HepG2 (cell line): ENCODE results near the gene TUBB. TPM values are rescaled to one million over a fixed set of nuclear protein-coding genes. Genes with fewer than 3 reads are reported as not detected.

Experiments used
- ATAC-seq: fragments of 200-7000 bp; cut with Tn5 transposase; 3 replicates; pipeline ENCODE4 v1.9.1; 2020; ENCODE audit warnings: mild to moderate bottlenecking, moderate library complexity
- BruUV-seq: library from RNA; stranded (reverse); fragments of 400-500 nt; replicated peaks from 2 replicates; lab custom pipeline; 2021; lab: Mats Ljungman, UMichigan
- CTCF ChIA-PET: fragments of 300-600 bp; formaldehyde crosslinking; extraction: SDS; loops from one replicate; lab custom pipeline; 2021; ENCODE audit warnings: low total read pairs, inconsistent platforms, low intra/inter-chr PET ratio; lab: Yijun Ruan, JAX
- POLR2A ChIA-PET: fragments of 350-600 bp; sonication (Branson Sonifier 250); formaldehyde crosslinking; loops from one replicate; lab custom pipeline; 2020; ENCODE audit warnings: antibody characterized with exemption, inconsistent platforms; lab: Yijun Ruan, JAX
- DNase-seq: peaks from one replicate; pipeline ENCODE4 v3.0.0-alpha.2; 2015; ENCODE audit warnings: low spot score
- FAIRE-seq: peaks from 3 replicates; lab custom pipeline; 2011; peaks lifted over from hg19 to GRCh38; lab: Jason Lieb, UNC
- H2AFZ ChIP-seq: one replicate; pipeline ENCODE4 v1.6.1; 2011; ENCODE audit warnings: low read length, inconsistent platforms
- H3K27ac ChIP-seq: fragments of 300-600 bp; 3 replicates; pipeline ENCODE4 v1.8.0; 2011; ENCODE audit warnings: mixed run types, mild to moderate bottlenecking, mixed read lengths, low read length, inconsistent platforms; ENCODE audit not compliant: insufficient read depth; ENCODE audit errors: extremely low read length
- H3K27me3 ChIP-seq, 2 experiments: fragments of 200-600 bp in 1 of 2; 2 replicates in 1 of 2; 3 replicates in 1 of 2; pipeline versions ENCODE4 v1.6.0 to v1.8.0; 2011; ENCODE audit warnings: low read length in 2 of 2, mild to moderate bottlenecking in 2 of 2, moderate library complexity in 2 of 2, inconsistent platforms in 1 of 2; ENCODE audit not compliant: insufficient read depth in 2 of 2, control insufficient read depth in 1 of 2
- H3K36me3 ChIP-seq, 2 experiments: fragments of 200-600 bp in 1 of 2; replicated peaks in 1 of 2; 2 replicates in 1 of 2; 3 replicates in 1 of 2; pipeline versions ENCODE4 v1.5.1 to v1.8.0; 2011; ENCODE audit warnings: low read length in 2 of 2, inconsistent platforms in 1 of 2; ENCODE audit not compliant: insufficient read depth in 2 of 2, control insufficient read depth in 1 of 2
- H3K4me1 ChIP-seq: 2 replicates; pipeline ENCODE4 v1.5.1; 2012; ENCODE audit warnings: low read length, inconsistent platforms; ENCODE audit not compliant: insufficient read depth
- H3K4me2 ChIP-seq: 2 replicates; pipeline ENCODE4 v1.6.0; 2011; ENCODE audit warnings: low read depth, low read length, inconsistent platforms
- H3K4me3 ChIP-seq, 3 experiments: fragments of 200-600 bp in 1 of 3; sonication (generic), shearing (Covaris generic) in 1 of 3; replicated peaks in 1 of 3; 2 replicates each; pipeline ENCODE4 v1.5.1; 2011 to 2016; ENCODE audit warnings: low read length in 3 of 3, inconsistent platforms in 2 of 3, low read depth in 2 of 3, mild to moderate bottlenecking in 2 of 3, control low read depth in 1 of 3, mixed read lengths in 1 of 3; ENCODE audit not compliant: insufficient read depth in 1 of 3
- H3K79me2 ChIP-seq: one replicate; pipeline ENCODE4 v1.6.1; 2011; ENCODE audit warnings: low read length, inconsistent platforms; ENCODE audit not compliant: insufficient read depth
- H3K9ac ChIP-seq: 2 replicates; pipeline ENCODE4 v1.6.0; 2011; ENCODE audit warnings: mild to moderate bottlenecking, low read depth, low read length, inconsistent platforms; ENCODE audit not compliant: insufficient read depth
- H3K9me3 ChIP-seq: 2 replicates; pipeline ENCODE4 v1.5.1; 2012; ENCODE audit warnings: mild to moderate bottlenecking, low read length
- H4K20me1 ChIP-seq: 2 replicates; pipeline ENCODE4 v1.6.0; 2011; ENCODE audit warnings: inconsistent platforms, mild to moderate bottlenecking, low read length, moderate library complexity; ENCODE audit not compliant: insufficient read depth
- ARNTL ChIP-seq: sonication (generic); formaldehyde crosslinking; IDR thresholded peaks from 2 replicates; pipeline ENCODE4 v1.4.0; 2020; ENCODE audit warnings: mild to moderate bottlenecking, missing genetic modification reagents
- CREB1 ChIP-seq, 2 experiments: fragments of 450-650 bp in 1 of 2; IDR thresholded peaks; 2 replicates each; pipeline ENCODE4 v1.6.1; 2016 to 2017; ENCODE audit warnings: control low read depth in 1 of 2, mild to moderate bottlenecking in 1 of 2, missing compliant biosample characterization in 1 of 2, missing genetic modification characterization in 1 of 2
- ERF ChIP-seq: IDR thresholded peaks from 2 replicates; pipeline ENCODE4 v1.6.1; 2018; ENCODE audit warnings: missing biosample characterization, missing genetic modification reagents
- HMG20A ChIP-seq: IDR thresholded peaks from 2 replicates; pipeline ENCODE4 v1.6.1; 2016; ENCODE audit warnings: borderline replicate concordance
- HNRNPLL ChIP-seq: fragments of 200-400 bp; formaldehyde crosslinking; IDR thresholded peaks from 2 replicates; pipeline ENCODE4 v1.6.1; 2017; ENCODE audit warnings: mild to moderate bottlenecking, low read depth, low read length; ENCODE audit not compliant: poor library complexity, severe bottlenecking
- TFE3 ChIP-seq: IDR thresholded peaks from 2 replicates; pipeline ENCODE4 v1.6.1; 2016
- ZFP36 ChIP-seq: fragments of 150-350 bp; IDR thresholded peaks from 2 replicates; pipeline ENCODE4 v1.6.1; 2018; ENCODE audit warnings: borderline replicate concordance, low read length, low read depth; ENCODE audit not compliant: partially characterized antibody
- ZNF230 ChIP-seq: sonication (generic); formaldehyde crosslinking; IDR thresholded peaks from 2 replicates; pipeline ENCODE4 v1.4.0; 2020; ENCODE audit warnings: mild to moderate bottlenecking, missing genetic modification reagents
- ZNF792 ChIP-seq: IDR thresholded peaks from 2 replicates; pipeline ENCODE4 v1.6.1; 2016
- WGBS: methylation state at CpG from one replicate; pipeline ENCODE4 v1.1.6; 2017; ENCODE audit warnings: low lambda C conversion rate; 5-methylcytosine and 5-hydroxymethylcytosine counted together
- in situ Hi-C: cut with HindIII; loops from 2 replicates; pipeline ENCODE4 v1.10.0; 2017; ENCODE audit warnings: low pct_unique_long_range_greater_than_20kb; ENCODE audit not compliant: extremely low pct_ligation_motif_present
- intact Hi-C: fragments of 100-400 bp; cut with micrococcal nuclease; formaldehyde crosslinking; loops from one replicate; pipeline ENCODE4 v1.10.0; 2022; ENCODE audit not compliant: unreplicated experiment
- polyA plus RNA-seq, 8 experiments: library from polyadenylated mRNA; depleted of rRNA in 3 of 8; stranded (reverse) in 7 of 8; unstranded in 1 of 8; fragments of >200 nt; fragmentation: Illumina TruSeq in 4 of 8; extraction: Trizol in 4 of 8; gene quantifications; 2 replicates each; pipeline versions ENCODE4 v1.2.1 to v1.2.3, GENCODE V29; 2011 to 2016; ENCODE audit warnings: low read depth in 4 of 8, missing spikeins in 1 of 8, mixed read lengths in 1 of 8; ENCODE audit not compliant: insufficient read depth in 1 of 8
- total RNA-seq, 5 experiments: library from RNA; depleted of rRNA; stranded (reverse); fragments of >200 nt; fragmentation: Illumina TruSeq; extraction: Trizol; gene quantifications; 2 replicates each; pipeline ENCODE4 v1.2.3, GENCODE V29; 2016; ENCODE audit warnings: low read depth in 1 of 5

The TUBB gene
- total and polyA plus RNA-seq, 2 of the 13 experiments (the other 11 are each of a cell fraction or from before 2014, with no cell fraction given): 911 to 1,163 TPM

GRCh38 chr6:30727920-30728553, 7.9 kb downstream of the TUBB start:
- intact Hi-C loops: no loop called here
- no peak for DNase-seq
- no peaks in the 10 kb centered on the region for H3K27me3 ChIP-seq
- TF ChIP-seq HNRNPLL: no peak
- no peak for TF ChIP-seq CREB1 (IDR thresholded peaks at IDR 0.05)
- no peak for TF ChIP-seq CREB1 (CRISPR knock-in tag; IDR thresholded peaks at IDR 0.05)
- TF ChIP-seq ZNF230 (CRISPR knock-in tag): no peak
- TF ChIP-seq TFE3 (CRISPR knock-in tag): no peak
- no peak for TF ChIP-seq ERF (CRISPR knock-in tag)
- no peak for TF ChIP-seq ARNTL (CRISPR knock-in tag)
- TF ChIP-seq ZFP36: no peak
- no peak for TF ChIP-seq HMG20A (CRISPR knock-in tag)
- TF ChIP-seq ZNF792 (CRISPR knock-in tag): no peak
- TF ChIP-seq, all 625 proteins: peak for 0
- ATAC-seq (no peak; the same call in 2 of the 3 replicates), FAIRE-seq (no peak)
- Histone ChIP-seq H3K9ac (no peak overlapping the region), H3K4me1 (peaks cover 50% of the 10 kb centered on the region), H3K4me3 (no peak overlapping the region), H3K36me3 (peaks cover 25 to 62% of the 10 kb centered on the region in 2 experiments), H3K79me2 (peaks cover 10% of the 10 kb centered on the region), H4K20me1 (peaks cover 28% of the 10 kb centered on the region), H3K4me2 (no peak overlapping the region), H3K27ac (no peak overlapping the region), H3K9me3 (no peaks in the 10 kb centered on the region), H2AFZ (no peak overlapping the region)
- WGBS: 85% methylated on average over 7 of the region's 7 CpGs
- in situ Hi-C loops: loop anchor here (10.0 kb wide), 1 partner anchor 243 kb away; the partner anchor contains the start of gene HLA-E
- POLR2A ChIA-PET: interaction anchor here (0.6 to 3.5 kb wide), 11 partner anchors 11 to 154 kb away, joined by 3 to 31 read pairs (median 3); partner anchors contain the start of genes FLOT1, IER3, MDC1 and NRM
- BruUV-seq: no TSS peak
- CTCF ChIA-PET: no interaction called here
